Myocyte (in vitro differentiated cells): ENCODE data around the gene OR51I1. TPM values are rescaled to one million over a fixed set of nuclear protein-coding genes. Genes with fewer than 3 reads are reported as not detected.

Experiments
- total RNA-seq: library from RNA; depleted of rRNA; stranded (reverse); fragments of >200 nt; gene quantifications from 2 replicates; pipeline ENCODE4 v1.2.3, GENCODE V29; 2014

Gene OR51I1
- total RNA-seq, 1 donor from 2014 or later, result not detected

Other genes with a start within 250 kb of the OR51I1 start
- not detected in 2 replicates for gene OR51V1, start 240.8 kb downstream of the OR51I1 start, total RNA-seq
- gene HBB, start 214.4 kb downstream of the OR51I1 start, total RNA-seq, result not detected in 2 replicates
- not detected in 2 replicates for gene HBD, start 207.0 kb downstream of the OR51I1 start, total RNA-seq
- gene HBG1, start 191.7 kb downstream of the OR51I1 start, total RNA-seq, result not detected in 2 replicates
- not detected in 2 replicates for gene HBG2, start 186.7 kb downstream of the OR51I1 start, total RNA-seq
- not detected in 2 replicates for gene HBE1, start 171.6 kb downstream of the OR51I1 start, total RNA-seq
- not detected in 2 replicates for gene OR51B4, start 139.6 kb downstream of the OR51I1 start, total RNA-seq
- gene OR51B2, start 117.2 kb downstream of the OR51I1 start, total RNA-seq, result 0.80 TPM in 1 of 2 replicates, not detected in the other
- 0.21 and 0.29 TPM in 2 replicates for gene OR51B5, start 98.0 kb downstream of the OR51I1 start, total RNA-seq
- not detected in 2 replicates for gene OR51B6, start 90.0 kb downstream of the OR51I1 start, total RNA-seq
- not detected in 2 replicates for gene OR51M1, start 57.7 kb downstream of the OR51I1 start, total RNA-seq
- not detected in 2 replicates for gene OR51Q1, start 19.4 kb downstream of the OR51I1 start, total RNA-seq
- gene OR51I2, start 7.8 kb upstream of the OR51I1 start, total RNA-seq, result not detected in 2 replicates
- gene OR52D1, start 47.2 kb upstream of the OR51I1 start, total RNA-seq, result not detected in 2 replicates
- gene UBQLN3, start 68.4 kb upstream of the OR51I1 start, total RNA-seq, result 0.05 and 0.16 TPM in 2 replicates
- 0.32 and 0.42 TPM in 2 replicates for gene UBQLNL, start 75.2 kb upstream of the OR51I1 start, total RNA-seq
- gene OR52H1, start 107.0 kb upstream of the OR51I1 start, total RNA-seq, result not detected in 2 replicates
- gene OR52B6, start 139.4 kb upstream of the OR51I1 start, total RNA-seq, result not detected in 2 replicates
- 0.31 and 0.40 TPM in 2 replicates for gene TRIM6, start 155.1 kb upstream of the OR51I1 start, total RNA-seq
- gene TRIM34, start 183.5 kb upstream of the OR51I1 start, total RNA-seq, result 2.7 and 4.4 TPM in 2 replicates
- 36.3 and 45.8 TPM in 2 replicates for gene TRIM5, start 243.6 kb upstream of the OR51I1 start, total RNA-seq
- gene TRIM22, start 248.3 kb upstream of the OR51I1 start, total RNA-seq, result 61.0 and 81.6 TPM in 2 replicates